GM21786 (cell line): ENCODE data around the gene POU2F3.
"Not testable (repeated sequence)": the region's sequence is repeated elsewhere in the genome, so short reads cannot be mapped to it uniquely, and the experiment has no call there.

Source experiments
- ATAC-seq: cut with Tn5 transposase; IDR thresholded peaks from one replicate; pipeline ENCODE4 v1.9.1; 2021; ENCODE audit not compliant: unreplicated experiment

The POU2F3 gene

DNA sequence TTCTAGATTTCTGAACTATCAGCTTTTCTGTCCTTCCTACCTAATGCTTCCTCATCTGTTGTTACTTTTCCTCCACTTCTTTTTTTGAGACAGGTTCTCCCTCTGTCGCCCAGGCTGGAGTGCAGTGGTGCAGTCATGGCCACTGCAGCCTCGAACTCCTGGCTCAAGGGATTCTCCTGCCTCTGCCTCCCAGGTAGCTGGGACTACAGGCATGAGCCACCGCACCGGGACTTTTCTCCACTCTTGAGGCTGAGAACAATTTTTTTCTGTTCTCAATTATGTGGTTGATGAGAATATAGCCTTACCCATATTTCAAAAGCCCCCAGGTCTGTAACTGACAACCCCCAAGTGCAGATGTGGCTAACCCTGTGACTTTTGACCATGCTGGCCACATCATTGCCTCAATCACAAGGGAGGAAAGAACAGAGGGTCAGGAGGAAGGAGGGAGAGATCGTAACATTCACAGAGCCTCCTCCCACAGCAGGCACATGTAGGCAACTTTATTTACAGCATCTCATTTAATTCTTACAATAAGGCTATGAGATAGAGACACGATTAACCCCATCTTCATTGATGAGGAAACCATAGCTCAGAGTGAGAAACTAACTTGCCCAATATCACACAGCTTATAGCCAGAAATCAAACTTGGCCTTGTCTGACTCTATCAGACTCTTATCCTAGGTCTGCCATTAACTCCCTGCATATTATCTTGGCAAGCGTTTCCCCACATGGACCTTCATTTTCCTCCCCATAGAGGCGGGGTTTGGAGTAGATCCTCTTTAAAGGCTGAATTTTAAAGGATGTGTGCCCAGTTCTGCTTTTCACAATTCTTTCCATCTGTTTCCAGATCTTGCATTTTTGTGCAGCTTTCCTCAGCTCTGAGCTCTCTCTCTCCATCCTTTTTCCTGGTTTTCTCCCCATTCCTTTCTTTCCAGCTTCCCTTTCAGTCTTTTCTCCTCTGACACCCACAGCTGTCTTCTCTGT, 9.6 kb downstream of the POU2F3 start:
- ATAC-seq: no peak

DNA sequence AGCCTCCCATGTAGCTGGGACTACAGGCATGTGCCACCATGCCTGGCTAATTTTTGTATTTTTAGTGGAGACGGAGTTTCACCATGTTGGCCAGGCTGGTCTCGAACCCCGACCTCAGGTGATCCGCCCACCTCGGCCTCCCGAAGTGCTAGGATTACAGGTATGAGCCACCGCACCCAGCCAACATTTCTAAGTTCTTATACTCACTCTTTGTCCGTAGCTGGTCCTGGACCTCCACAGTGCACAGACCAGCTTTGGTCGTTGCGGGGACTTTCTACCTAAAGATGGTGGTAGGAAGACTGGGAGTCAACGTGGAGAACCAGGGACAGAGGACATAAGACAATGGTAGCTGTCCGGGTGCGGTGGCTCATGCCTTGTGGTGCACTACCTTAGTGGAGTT, 13.4 kb downstream of the POU2F3 start:
- ATAC-seq: not testable (repeated sequence)

GRCh38 chr11:120254788-120255518, 15.0 kb downstream of the POU2F3 start:
- ATAC-seq: no peak

DNA sequence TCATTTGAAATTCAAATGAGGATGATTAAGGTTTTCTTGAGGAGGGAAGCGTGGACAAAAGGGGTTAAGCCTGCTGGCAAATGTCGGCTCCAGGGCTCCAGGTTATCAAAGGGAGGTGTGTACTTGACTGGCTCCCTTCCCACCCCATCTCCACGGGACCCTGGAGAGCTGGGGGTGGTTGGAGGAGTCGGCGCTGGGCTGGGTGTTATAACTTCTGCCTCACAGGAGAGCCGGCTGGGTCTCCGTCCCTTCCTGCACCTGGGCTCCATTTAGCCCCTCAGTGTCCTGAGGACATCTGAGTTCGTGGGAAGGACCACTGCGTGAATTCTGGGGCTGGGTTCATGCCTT, 15.6 kb downstream of the POU2F3 start:
- ATAC-seq: no peak

DNA sequence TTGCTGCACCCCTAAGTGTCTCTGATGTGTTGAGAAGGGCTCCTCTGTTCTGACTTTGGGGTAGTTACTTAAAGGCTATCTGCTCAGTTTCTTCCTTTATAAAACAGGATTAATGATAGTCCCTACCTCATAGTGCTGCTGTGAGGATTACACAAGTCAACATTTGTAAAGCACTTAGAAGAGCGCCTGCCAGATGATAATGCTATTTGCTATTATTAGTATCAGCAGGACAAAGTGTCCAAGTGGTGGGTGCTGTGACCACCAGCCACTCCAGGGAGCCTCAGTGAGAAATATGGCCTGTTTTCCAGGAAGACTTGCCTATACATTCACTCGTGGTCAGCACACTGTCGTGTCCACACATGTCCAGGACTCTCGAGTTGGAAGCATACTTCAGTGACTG, 16.2 kb downstream of the POU2F3 start:
- ATAC-seq: no peak

DNA sequence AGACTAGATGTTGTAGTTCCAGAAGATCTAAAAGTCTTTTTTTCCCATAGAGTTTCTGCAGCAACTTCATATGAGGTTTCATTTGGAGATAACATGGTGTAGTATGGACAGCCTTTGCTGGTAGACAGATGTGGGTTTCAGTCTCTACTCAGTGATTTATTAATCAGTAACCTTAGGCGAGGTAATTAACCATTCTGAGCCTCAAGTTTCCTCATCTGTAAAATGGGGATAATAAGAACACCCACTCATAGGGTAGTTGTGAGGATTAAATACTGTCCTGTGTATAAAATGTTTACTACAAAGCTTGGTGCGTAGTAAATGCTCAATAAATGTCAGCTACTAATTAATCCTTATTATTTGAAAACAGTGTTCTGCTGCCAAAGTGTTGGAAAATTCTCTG, 16.8 kb downstream of the POU2F3 start:
- ATAC-seq: no peak

DNA sequence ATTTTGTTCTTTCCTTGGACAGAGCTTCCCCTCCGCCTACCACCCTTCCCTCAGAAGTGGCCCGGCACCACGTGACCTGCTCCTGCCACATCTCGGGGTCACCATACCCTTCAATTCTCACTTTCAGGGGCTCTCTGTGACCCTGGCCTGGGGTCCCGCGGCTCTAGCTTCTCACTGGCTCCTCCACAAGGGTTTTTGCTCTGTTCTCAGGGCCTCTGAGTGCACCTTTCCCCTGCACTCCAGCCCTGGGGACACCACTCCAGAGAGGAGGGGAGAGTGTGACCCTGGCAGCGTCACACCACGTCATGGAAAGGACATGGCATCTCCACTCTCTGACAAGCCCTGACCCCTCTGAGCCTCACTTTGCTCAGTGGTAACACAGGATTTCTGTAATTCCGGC, 17.4 kb downstream of the POU2F3 start:
- no peak for ATAC-seq

DNA sequence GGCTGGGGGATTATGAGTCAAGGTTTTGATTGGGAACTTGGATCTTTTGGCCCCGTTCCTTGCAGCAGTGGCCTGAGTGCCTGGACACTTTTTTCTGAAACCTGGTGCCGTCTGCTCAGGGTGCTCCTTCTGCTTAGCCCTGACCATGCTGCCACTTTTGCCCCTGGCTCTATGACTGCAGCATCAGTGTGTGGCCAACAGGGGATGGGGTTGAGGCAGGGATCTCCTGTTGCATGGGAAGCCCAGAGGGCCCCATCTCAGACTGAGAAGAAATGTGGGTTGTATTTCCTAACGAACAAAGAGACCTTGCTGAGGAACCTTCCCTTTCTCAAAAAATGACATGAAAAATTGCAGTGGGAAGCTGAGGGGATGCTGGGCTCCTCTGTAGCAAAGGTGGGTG, 18.7 kb downstream of the POU2F3 start:
- no peak for ATAC-seq

DNA sequence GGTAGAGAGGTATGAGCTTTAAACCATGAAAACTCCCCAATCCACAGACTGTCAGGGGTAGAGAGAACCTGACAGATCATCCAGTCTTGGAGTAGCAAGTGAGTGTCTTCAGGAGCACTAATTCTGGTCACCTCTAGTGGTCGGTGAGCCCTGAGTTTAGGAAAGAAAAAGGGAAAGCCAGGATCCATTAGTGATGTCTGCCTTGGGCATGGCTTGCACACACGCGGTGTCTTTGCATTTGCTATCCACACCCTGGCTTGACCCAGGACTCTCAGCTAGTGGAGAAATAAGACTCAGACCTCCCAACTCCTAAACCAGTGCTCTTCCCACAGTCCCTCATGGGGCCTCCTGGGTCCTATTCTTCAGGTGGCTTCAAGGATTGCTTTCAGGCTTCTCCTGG, 19.3 kb downstream of the POU2F3 start:
- ATAC-seq: no peak

GRCh38 chr11:120259988-120260565, 20.1 kb downstream of the POU2F3 start:
- ATAC-seq: no peak

- no peak for ATAC-seq
These were observed 20.7 kb downstream of the POU2F3 start for GRCh38 chr11:120260616-120261015.

DNA sequence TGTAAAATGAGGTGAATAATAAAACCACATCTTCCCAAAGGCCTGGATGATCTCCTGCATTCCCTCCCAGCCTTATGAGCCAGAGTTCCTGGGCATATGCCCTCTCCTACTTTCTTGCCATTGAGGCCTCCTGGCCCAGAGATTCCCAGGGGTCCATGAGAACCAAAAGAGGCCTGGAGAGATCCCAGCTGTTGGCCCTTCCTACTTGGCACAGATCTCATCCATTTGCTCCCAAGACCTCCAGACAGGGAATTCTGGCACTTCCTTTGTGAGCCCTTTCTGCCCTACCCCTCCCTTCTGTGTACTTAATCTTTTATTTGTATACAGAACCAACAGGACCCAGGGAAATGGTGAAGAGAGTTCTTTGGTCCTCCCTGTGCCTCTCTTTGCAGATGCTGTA, 21.4 kb downstream of the POU2F3 start:
- ATAC-seq: no peak

- no peak for ATAC-seq
These were observed 22.0 kb downstream of the POU2F3 start for GRCh38 chr11:120261931-120262330.

- no peak for ATAC-seq
These were observed 27.4 kb downstream of the POU2F3 start for GRCh38 chr11:120267319-120267718.

GRCh38 chr11:120268686-120269085, 28.7 kb downstream of the POU2F3 start:
- ATAC-seq: no peak

GRCh38 chr11:120270386-120270785, 30.4 kb downstream of the POU2F3 start:
- no peak for ATAC-seq

DNA sequence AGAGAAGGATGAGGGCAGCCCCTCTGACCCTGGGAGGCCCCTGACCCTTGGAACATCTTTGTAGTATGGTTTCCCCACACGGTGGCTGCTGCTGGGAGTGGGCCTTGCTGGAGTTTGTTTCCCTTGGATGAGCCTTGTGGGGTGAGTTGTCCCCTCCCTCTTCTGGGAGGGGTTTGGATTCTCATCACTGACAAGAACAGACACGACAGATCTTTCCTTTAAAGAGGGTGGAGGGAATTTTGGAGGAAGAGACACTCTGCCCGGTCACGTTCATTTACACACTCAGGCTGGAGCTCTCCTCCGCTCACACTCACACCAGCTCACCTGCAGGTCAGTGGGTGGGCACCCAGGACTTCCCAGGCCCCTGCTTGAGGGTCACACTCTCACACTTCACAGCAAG, 31.7 kb downstream of the POU2F3 start:
- no peak for ATAC-seq

- no peak for ATAC-seq
These were observed 32.4 kb downstream of the POU2F3 start for GRCh38 chr11:120272303-120272702.

- ATAC-seq: no peak
These were observed 33.5 kb downstream of the POU2F3 start for GRCh38 chr11:120273432-120273831.

DNA sequence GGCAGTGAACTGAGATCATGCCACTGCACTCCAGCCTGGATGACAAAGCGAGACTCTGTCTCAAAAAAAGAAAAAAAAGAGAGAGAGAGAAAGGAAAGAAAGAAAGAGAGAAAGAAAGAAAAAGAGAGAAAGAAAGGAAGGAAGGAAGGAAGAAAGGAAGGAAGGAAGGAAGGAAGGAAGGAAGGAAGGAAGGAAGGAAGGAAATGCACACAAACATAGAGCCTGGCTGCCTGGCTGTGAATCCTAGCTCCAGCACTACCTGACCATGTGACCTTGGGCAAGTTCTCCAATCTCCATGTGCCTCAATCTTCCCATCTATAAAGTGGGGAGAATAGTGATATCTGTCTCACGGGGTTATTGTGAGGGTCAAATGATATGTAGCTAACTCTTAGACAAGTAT, 34.0 kb downstream of the POU2F3 start:
- ATAC-seq: not testable (repeated sequence)

GRCh38 chr11:120279502-120279901, 39.6 kb downstream of the POU2F3 start:
- ATAC-seq: no peak

DNA sequence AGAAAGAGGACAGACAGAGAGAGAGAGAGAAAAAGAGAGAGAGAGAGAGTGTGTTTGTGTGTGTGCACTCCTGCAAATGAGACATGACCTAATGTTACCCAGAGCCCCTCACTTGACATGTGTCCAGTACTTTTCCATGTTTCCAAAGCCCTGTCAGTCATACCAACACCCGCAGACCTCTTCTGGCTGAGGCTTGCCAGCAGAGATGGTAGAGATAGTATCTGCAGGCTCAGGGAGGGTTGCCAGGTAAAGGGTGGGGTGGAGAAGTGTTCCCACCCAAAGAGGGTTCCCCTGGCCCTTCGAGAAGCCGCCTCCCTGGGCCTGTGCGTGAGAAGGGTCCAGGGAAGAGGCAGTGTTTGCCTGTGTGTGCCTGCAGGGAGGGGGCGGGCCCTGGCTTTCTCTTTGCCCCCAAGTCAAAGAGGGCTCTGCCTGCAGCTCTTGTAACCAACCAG, 40.7 kb downstream of the POU2F3 start:
- no peak for ATAC-seq
